Keratinocyte (primary cell): ENCODE results near the gene AUNIP. TPM values are rescaled to one million over a fixed set of nuclear protein-coding genes. Genes with fewer than 3 reads are reported as not detected.

Source experiments
- DNase-seq: peaks from one replicate; pipeline ENCODE4 v3.0.0-alpha.2; 2011; ENCODE audit warnings: low read depth, missing footprints, low spot score
- FAIRE-seq: peaks from 2 replicates; lab custom pipeline; 2011; peaks lifted over from hg19 to GRCh38; lab: Jason Lieb, UNC
- H2AFZ ChIP-seq: 2 replicates; pipeline ENCODE4 v1.6.0; 2012; ENCODE audit warnings: low read length, control low read depth, inconsistent platforms; ENCODE audit not compliant: control insufficient read depth
- H3K27ac ChIP-seq: 2 replicates; pipeline ENCODE4 v1.5.1; 2011; ENCODE audit warnings: low read length; ENCODE audit not compliant: control insufficient read depth, insufficient read depth
- H3K27me3 ChIP-seq: 3 replicates; pipeline ENCODE4 v1.6.0; 2011; ENCODE audit warnings: low read length; ENCODE audit not compliant: control insufficient read depth, insufficient read depth; ENCODE audit errors: extremely low read depth
- H3K36me3 ChIP-seq, 2 experiments: 2 replicates in 1 of 2; 3 replicates in 1 of 2; pipeline ENCODE4 v1.5.1; 2011; ENCODE audit warnings: low read length in 2 of 2, mild to moderate bottlenecking in 1 of 2; ENCODE audit not compliant: control insufficient read depth in 2 of 2, insufficient read depth in 2 of 2; ENCODE audit errors: extremely low read depth in 1 of 2
- H3K4me1 ChIP-seq: 3 replicates; pipeline ENCODE4 v1.5.1; 2011; ENCODE audit warnings: low read length; ENCODE audit not compliant: control insufficient read depth, insufficient read depth; ENCODE audit errors: extremely low read depth
- H3K4me2 ChIP-seq: 3 replicates; pipeline ENCODE4 v1.6.0; 2011; ENCODE audit warnings: low read depth, low read length; ENCODE audit not compliant: control insufficient read depth, insufficient read depth; ENCODE audit errors: extremely low read depth
- H3K4me3 ChIP-seq, 3 experiments: fragments of 200-600 bp in 1 of 3; sonication (generic) in 1 of 3; 2 replicates in 2 of 3; 3 replicates in 1 of 3; pipeline ENCODE4 v1.5.1; 2011 to 2016; ENCODE audit warnings: low read length in 3 of 3, mild to moderate bottlenecking in 3 of 3, control low read depth in 2 of 3, inconsistent platforms in 1 of 3, low read depth in 1 of 3, mixed read lengths in 1 of 3, mixed run types in 1 of 3, moderate library complexity in 1 of 3; ENCODE audit not compliant: control insufficient read depth in 2 of 3, insufficient read depth in 2 of 3; ENCODE audit errors: extremely low read depth in 1 of 3
- H3K79me2 ChIP-seq: 2 replicates; pipeline ENCODE4 v1.6.0; 2012; ENCODE audit warnings: low read length; ENCODE audit not compliant: control insufficient read depth, insufficient read depth
- H3K9ac ChIP-seq: 3 replicates; pipeline ENCODE4 v1.6.0; 2011; ENCODE audit warnings: low read length; ENCODE audit not compliant: control insufficient read depth, insufficient read depth; ENCODE audit errors: extremely low read depth
- H3K9me1 ChIP-seq: 3 replicates; pipeline ENCODE4 v1.6.0; 2011; ENCODE audit warnings: low read length; ENCODE audit not compliant: control insufficient read depth, insufficient read depth; ENCODE audit errors: extremely low read depth
- H3K9me3 ChIP-seq: 2 replicates; pipeline ENCODE4 v1.5.1; 2012; ENCODE audit warnings: low read depth, low read length; ENCODE audit not compliant: control insufficient read depth
- H4K20me1 ChIP-seq: 3 replicates; pipeline ENCODE4 v1.6.0; 2011; ENCODE audit warnings: low read length; ENCODE audit not compliant: control insufficient read depth, insufficient read depth; ENCODE audit errors: extremely low read depth
- EZH2 ChIP-seq: IDR thresholded peaks from one replicate; pipeline ENCODE4 v1.6.1; 2012; ENCODE audit warnings: inconsistent platforms, mild to moderate bottlenecking, low read length, moderate library complexity
- dilution Hi-C: fragments of 300-500 bp; cut with MboI; formaldehyde crosslinking; loops from one replicate; pipeline ENCODE4 v1.7.0; 2020; ENCODE audit warnings: low sequenced_read_pairs; ENCODE audit not compliant: extremely low pct_ligation_motif_present
- polyA plus RNA-seq, 5 experiments: library from polyadenylated mRNA; depleted of rRNA in 3 of 5; stranded (reverse) in 3 of 5; stranded (forward) in 1 of 5; unstranded in 1 of 5; fragments of >200 nt; gene quantifications; 1 replicate in 1 of 5; 2 replicates in 3 of 5; 3 replicates in 1 of 5; pipeline versions ENCODE4 v1.2.1 to v1.2.3, GENCODE V29; 2011 to 2012; ENCODE audit warnings: missing spikeins in 2 of 5, low read depth in 1 of 5, low replicate concordance in 1 of 5
- TF ChIP-seq, protein P1 (sequence below), 3 experiments: IDR thresholded peaks in 1 of 3; conservative IDR thresholded peaks in 1 of 3; optimal IDR thresholded peaks in 1 of 3; 2 replicates in 2 of 3; 3 replicates in 1 of 3; pipeline versions ENCODE3 to v1.5.1; 2011; ENCODE audit warnings: low read length in 3 of 3, mild to moderate bottlenecking in 3 of 3, moderate library complexity in 2 of 3, control low read depth in 1 of 3, inconsistent platforms in 1 of 3; ENCODE audit not compliant: insufficient read depth in 2 of 3; ENCODE audit errors: extremely low read depth in 1 of 3

AUNIP gene
- polyA plus RNA-seq, 1 donor (not counting 4 experiments of a cell fraction or from before 2014, with no cell fraction given) = 9.3 TPM

DNA sequence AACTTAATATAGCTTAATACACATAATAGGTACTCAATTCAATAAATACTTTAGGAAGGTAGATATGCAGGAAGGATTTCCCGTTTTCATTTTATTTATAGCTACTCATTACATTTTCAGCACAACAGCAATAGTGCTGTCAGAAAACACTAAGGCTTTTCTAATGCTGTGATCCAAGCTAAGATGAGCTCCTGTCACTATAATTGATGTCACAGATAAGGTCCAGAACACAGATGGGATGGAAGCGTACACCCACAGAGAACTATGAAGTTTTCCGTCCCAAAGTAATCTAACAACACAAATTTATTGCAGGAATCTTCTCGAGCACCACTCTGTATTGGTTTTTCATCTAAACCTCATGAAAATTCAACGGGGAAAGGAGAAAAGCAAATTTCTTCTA, 13.6 kb downstream of the AUNIP start:
- Histone ChIP-seq H4K20me1 (peaks cover 2% of the 10 kb centered on the region), H3K4me2 (no peak overlapping the region), H3K4me1 (peaks cover 3% of the 10 kb centered on the region), H3K36me3 (no peaks in the 10 kb centered on the region), H3K9me1 (no peaks in the 10 kb centered on the region), H3K9ac (no peak overlapping the region), H3K27ac (no peak overlapping the region), H3K4me3 (no peak overlapping the region), H2AFZ (no peak overlapping the region), H3K27me3 (no peaks in the 10 kb centered on the region), H3K79me2 (peaks cover 62% of the 10 kb centered on the region), H3K9me3 (no peaks in the 10 kb centered on the region)
- dilution Hi-C loops = no loop called here
- no peak for DNase-seq
- FAIRE-seq = no peak
- TF ChIP-seq, protein P1, sequence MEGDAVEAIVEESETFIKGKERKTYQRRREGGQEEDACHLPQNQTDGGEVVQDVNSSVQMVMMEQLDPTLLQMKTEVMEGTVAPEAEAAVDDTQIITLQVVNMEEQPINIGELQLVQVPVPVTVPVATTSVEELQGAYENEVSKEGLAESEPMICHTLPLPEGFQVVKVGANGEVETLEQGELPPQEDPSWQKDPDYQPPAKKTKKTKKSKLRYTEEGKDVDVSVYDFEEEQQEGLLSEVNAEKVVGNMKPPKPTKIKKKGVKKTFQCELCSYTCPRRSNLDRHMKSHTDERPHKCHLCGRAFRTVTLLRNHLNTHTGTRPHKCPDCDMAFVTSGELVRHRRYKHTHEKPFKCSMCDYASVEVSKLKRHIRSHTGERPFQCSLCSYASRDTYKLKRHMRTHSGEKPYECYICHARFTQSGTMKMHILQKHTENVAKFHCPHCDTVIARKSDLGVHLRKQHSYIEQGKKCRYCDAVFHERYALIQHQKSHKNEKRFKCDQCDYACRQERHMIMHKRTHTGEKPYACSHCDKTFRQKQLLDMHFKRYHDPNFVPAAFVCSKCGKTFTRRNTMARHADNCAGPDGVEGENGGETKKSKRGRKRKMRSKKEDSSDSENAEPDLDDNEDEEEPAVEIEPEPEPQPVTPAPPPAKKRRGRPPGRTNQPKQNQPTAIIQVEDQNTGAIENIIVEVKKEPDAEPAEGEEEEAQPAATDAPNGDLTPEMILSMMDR (optimal IDR thresholded peaks at IDR 0.05 in 1 of 3, IDR thresholded peaks at IDR 0.05 in 1 of 3, conservative IDR thresholded peaks at IDR 0.05 in 1 of 3; ENCODE audit: extremely low read depth in 1 of 3, insufficient read depth in 2 of 3, low read length in 3 of 3) = no peak
- no peak for TF ChIP-seq EZH2

DNA sequence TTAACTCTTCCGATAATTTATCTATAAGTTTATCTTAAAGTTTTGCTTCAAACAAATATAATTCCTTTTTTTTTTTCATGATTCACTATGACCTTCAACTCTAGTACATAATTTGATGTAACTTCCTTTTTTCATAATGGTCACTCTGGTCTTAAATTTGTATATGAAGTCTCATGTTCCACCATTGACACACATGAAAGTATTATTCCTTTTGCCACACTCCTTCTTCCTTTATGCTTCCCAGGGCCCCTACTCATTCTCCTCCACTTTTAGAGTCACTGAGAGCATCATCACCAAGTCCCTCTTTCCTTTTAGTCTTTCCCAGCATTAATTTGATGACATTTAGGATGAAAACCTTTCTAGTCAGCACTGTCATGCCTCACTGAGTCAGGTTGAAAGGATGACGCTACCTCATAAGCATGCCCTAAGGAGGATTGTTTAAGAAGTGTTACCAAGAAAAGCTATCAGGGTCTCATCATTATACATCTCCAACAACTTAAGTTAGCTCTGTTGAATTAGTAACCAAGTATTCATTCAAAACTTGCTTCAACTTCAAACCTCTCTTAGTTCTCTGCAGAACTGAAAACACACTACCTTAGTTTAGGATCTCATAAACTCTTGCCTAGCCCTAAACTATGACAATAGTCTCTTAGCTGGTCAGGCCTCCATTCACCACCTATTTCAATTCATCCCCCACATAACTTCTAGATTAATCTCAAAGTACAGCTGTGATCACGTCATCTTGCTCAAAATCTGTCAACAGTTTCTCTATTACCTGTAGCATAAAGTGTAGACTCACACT, 14.5 kb downstream of the AUNIP start:
- TF ChIP-seq EZH2 = no peak
- TF ChIP-seq, protein P1 (optimal IDR thresholded peaks at IDR 0.05 in 1 of 3, IDR thresholded peaks at IDR 0.05 in 1 of 3, conservative IDR thresholded peaks at IDR 0.05 in 1 of 3; ENCODE audit: extremely low read depth in 1 of 3, insufficient read depth in 2 of 3, low read length in 3 of 3) = no peak
- H3K36me3 ChIP-seq = no peaks in the 10 kb centered on the region
- no peak overlapping the region for H3K27ac ChIP-seq
- dilution Hi-C loops = no loop called here
- H3K4me1 ChIP-seq = peaks cover 3% of the 10 kb centered on the region
- H3K27me3 ChIP-seq = no peaks in the 10 kb centered on the region
- no peak for FAIRE-seq
- H4K20me1 ChIP-seq = peaks cover 2% of the 10 kb centered on the region
- DNase-seq = no peak
- H3K9ac ChIP-seq = no peak overlapping the region
- H2AFZ ChIP-seq = no peak overlapping the region
- H3K9me1 ChIP-seq = no peaks in the 10 kb centered on the region
- no peak overlapping the region for H3K4me2 ChIP-seq
- H3K9me3 ChIP-seq = no peaks in the 10 kb centered on the region
- no peak overlapping the region for H3K4me3 ChIP-seq
- peaks cover 60% of the 10 kb centered on the region for H3K79me2 ChIP-seq
